HG03108 (cell line): ENCODE measurements around the gene KIF5A.
A peak's percentile ranks its signal among the peaks of the same experiment; 100 is the strongest.

Experiments used
- ATAC-seq: cut with Tn5 transposase; IDR thresholded peaks from one replicate; pipeline ENCODE4 v1.9.1; 2021; ENCODE audit warnings: moderate library complexity; ENCODE audit not compliant: unreplicated experiment

Gene KIF5A

GRCh38 chr12:57628280-57629191, 78.7 kb downstream of the KIF5A start:
- ATAC-seq: no peak

- no peak for ATAC-seq
Measured at GRCh38 chr12:57629897-57630471, 80.1 kb downstream of the KIF5A start.

- no peak for ATAC-seq
Measured at GRCh38 chr12:57630891-57631433, 81.1 kb downstream of the KIF5A start.

GRCh38 chr12:57631566-57632072, 81.8 kb downstream of the KIF5A start:
- no peak for ATAC-seq

- ATAC-seq: no peak
Measured at GRCh38 chr12:57632073-57632957, 82.5 kb downstream of the KIF5A start.

- peak; percentile 66 for ATAC-seq
Measured at GRCh38 chr12:57632958-57633840, 83.4 kb downstream of the KIF5A start, which contains the start of gene B4GALNT1. TSS of gene B4GALNT1 (minus strand) at chr12:57633201. CDS start at chr12:57632132, 1,069 bp downstream.
